C4-2B (cell line): Measurements from ENCODE around the gene AGPS.

Source experiments
- CTCF ChIP-seq: fragments of 450-650 bp; conservative IDR thresholded peaks from 2 replicates; pipeline ENCODE4 v1.5.1; 2017; ENCODE audit warnings: mild to moderate bottlenecking
- ZFX ChIP-seq: fragments of 450-650 bp; IDR thresholded peaks from 2 replicates; pipeline ENCODE4 v1.6.1; 2017

GRCh38 chr2:177516824-177517544, 124.4 kb downstream of the AGPS start:
- TF ChIP-seq ZFX (no peak), CTCF (no peak)
